Calu3 (cell line): Measurements from ENCODE around the gene CERCAM. TPM values are rescaled to one million over a fixed set of nuclear protein-coding genes. Genes with fewer than 3 reads are reported as not detected.
A peak's percentile ranks its signal among the peaks of the same experiment; 100 is the strongest.
"Not testable (repeated sequence)": the region's sequence is repeated elsewhere in the genome, so short reads cannot be mapped to it uniquely, and the experiment has no call there.

Experiments used
- BruUV-seq: library from RNA; stranded (reverse); fragments of 400-500 nt; replicated peaks from 2 replicates; lab custom pipeline; 2021; lab: Mats Ljungman, UMichigan
- CTCF ChIA-PET: fragments of 300-600 bp; sonication (Branson Sonifier 250); formaldehyde crosslinking; loops from one replicate; lab custom pipeline; 2022; ENCODE audit warnings: antibody characterized with exemption; lab: Charles Lee
- DNase-seq: peaks from one replicate; pipeline ENCODE4 v3.0.0; 2022
- H3K27ac Mint-ChIP-seq: one replicate; pipeline ENCODE4 v1.8.0; 2022; ENCODE audit warnings: mixed read lengths; ENCODE audit not compliant: unreplicated experiment
- H3K27me3 Mint-ChIP-seq: one replicate; pipeline ENCODE4 v1.8.0; 2022; ENCODE audit warnings: mixed read lengths; ENCODE audit not compliant: unreplicated experiment
- H3K36me3 Mint-ChIP-seq: one replicate; pipeline ENCODE4 v1.8.0; 2022; ENCODE audit warnings: mild to moderate bottlenecking, moderate library complexity, mixed read lengths; ENCODE audit not compliant: insufficient read depth, unreplicated experiment
- H3K4me1 Mint-ChIP-seq: one replicate; pipeline ENCODE4 v1.8.0; 2022; ENCODE audit warnings: mild to moderate bottlenecking, low read depth, mixed read lengths; ENCODE audit not compliant: unreplicated experiment
- H3K4me3 Mint-ChIP-seq: one replicate; pipeline ENCODE4 v1.8.0; 2022; ENCODE audit warnings: mild to moderate bottlenecking, low read depth, moderate library complexity, mixed read lengths; ENCODE audit not compliant: unreplicated experiment
- H3K9me3 Mint-ChIP-seq: one replicate; pipeline ENCODE4 v1.8.0; 2022; ENCODE audit warnings: low read depth, mixed read lengths; ENCODE audit not compliant: unreplicated experiment
- CTCF ChIP-seq: fragments of 200-600 bp; IDR thresholded peaks from one replicate; pipeline ENCODE4 v1.8.0; 2022; ENCODE audit warnings: antibody characterized with exemption; ENCODE audit not compliant: unreplicated experiment
- intact Hi-C: fragments of 100-400 bp; cut with micrococcal nuclease; formaldehyde crosslinking; loops from one replicate; pipeline ENCODE4 v1.10.0; 2022; ENCODE audit not compliant: unreplicated experiment
- total RNA-seq: library from RNA; stranded (reverse); gene quantifications from 2 replicates; pipeline ENCODE4 v1.2.3, GENCODE V29; 2022

Gene CERCAM
- total RNA-seq, 1 experiment from 2014 or later, result 11.5 TPM

- CTCF ChIA-PET, result interaction anchor here (0.6 kb wide), 1 partner anchor 8 kb away, joined by 10 read pairs; no protein-coding TSS in a partner anchor
- H3K4me3 Mint-ChIP-seq, result no peak overlapping the region
- H3K9me3 Mint-ChIP-seq, result no peaks in the 10 kb centered on the region
- no peak for TF ChIP-seq CTCF
- DNase-seq, result no peak
- H3K36me3 Mint-ChIP-seq, result no peaks in the 10 kb centered on the region
- H3K27ac Mint-ChIP-seq, result no peak overlapping the region
- BruUV-seq, result no TSS peak
- no peaks in the 10 kb centered on the region for H3K27me3 Mint-ChIP-seq
- H3K4me1 Mint-ChIP-seq, result no peaks in the 10 kb centered on the region
- intact Hi-C loops, result no loop called here
Measured at GRCh38 chr9:128435611-128436010, 15.0 kb downstream of the CERCAM start.

- no peaks in the 10 kb centered on the region for H3K27me3 Mint-ChIP-seq
- H3K9me3 Mint-ChIP-seq, result no peaks in the 10 kb centered on the region
Measured at GRCh38 chr9:128438343-128439109, 17.9 kb downstream of the CERCAM start.

GRCh38 chr9:128439273-128439672 is 18.6 kb downstream of the CERCAM start:
- intact Hi-C loops, result no loop called here
- CTCF ChIA-PET, result interaction anchor here (0.5 to 2.2 kb wide), 6 partner anchors 16 to 196 kb away, joined by 3 to 14 read pairs (median 3); partner anchors contain the start of genes CERCAM and SPTAN1
- H3K4me1 Mint-ChIP-seq, result no peaks in the 10 kb centered on the region
- no peak overlapping the region for H3K4me3 Mint-ChIP-seq
- no peaks in the 10 kb centered on the region for H3K36me3 Mint-ChIP-seq
- no peaks in the 10 kb centered on the region for H3K27me3 Mint-ChIP-seq
- no TSS peak for BruUV-seq
- TF ChIP-seq CTCF, result no peak
- H3K9me3 Mint-ChIP-seq, result no peaks in the 10 kb centered on the region
- no peak for DNase-seq
- H3K27ac Mint-ChIP-seq, result no peak overlapping the region

More at GRCh38 chr9:128438343-128439109, 17.9 kb downstream of the CERCAM start:
- peak; percentile 84 for DNase-seq
- Mint-ChIP-seq H3K27ac (no peak overlapping the region), H3K4me1 (no peaks in the 10 kb centered on the region), H3K36me3 (no peaks in the 10 kb centered on the region), H3K4me3 (no peak overlapping the region)
- CTCF ChIA-PET, result interaction anchor here (0.5 to 2.2 kb wide), 6 partner anchors 17 to 197 kb away, joined by 3 to 14 read pairs (median 3); partner anchors contain the start of genes CERCAM and SPTAN1
- no TSS peak for BruUV-seq
- intact Hi-C loops, result no loop called here
- TF ChIP-seq CTCF, result peak; percentile 73

GRCh38 chr9:128442150-128442549 is 21.5 kb downstream of the CERCAM start:
- DNase-seq, result no peak
- Mint-ChIP-seq H3K36me3 (no peaks in the 10 kb centered on the region), H3K27me3 (peaks cover 15% of the 10 kb centered on the region), H3K4me3 (no peak overlapping the region), H3K9me3 (no peaks in the 10 kb centered on the region), H3K4me1 (no peaks in the 10 kb centered on the region), H3K27ac (no peak overlapping the region)
- BruUV-seq, result no TSS peak
- CTCF ChIA-PET, result no interaction called here
- intact Hi-C loops, result no loop called here
- no peak for TF ChIP-seq CTCF

GRCh38 chr9:128446505-128446904 is 25.8 kb downstream of the CERCAM start:
- intact Hi-C loops, BruUV-seq, H3K27ac Mint-ChIP-seq, CTCF ChIA-PET, DNase-seq, H3K4me3 Mint-ChIP-seq, H3K4me1 Mint-ChIP-seq, H3K36me3 Mint-ChIP-seq, H3K9me3 Mint-ChIP-seq: not testable (repeated sequence)
- H3K27me3 Mint-ChIP-seq, result peaks cover 15% of the 10 kb centered on the region
